Duodenal mucosa (tissue), 2 donors: Measurements from ENCODE around the gene ADSL.

Experiments used
- H3K27ac ChIP-seq: one replicate; pipeline ENCODE4 v1.7.0; 2013; ENCODE audit warnings: low read depth, low read length
- H3K27me3 ChIP-seq, 2 donors: one replicate each; pipeline ENCODE4 v1.7.0; 2013; ENCODE audit warnings: low read length in 2 of 2, control low read depth in 1 of 2; ENCODE audit not compliant: insufficient read depth in 2 of 2, control insufficient read depth in 1 of 2
- H3K36me3 ChIP-seq, 2 donors: one replicate each; pipeline ENCODE4 v1.7.0; 2013; ENCODE audit warnings: low read length in 2 of 2, control low read depth in 1 of 2; ENCODE audit not compliant: insufficient read depth in 2 of 2, control insufficient read depth in 1 of 2
- H3K4me1 ChIP-seq, 2 donors: one replicate each; pipeline ENCODE4 v1.7.0; 2013; ENCODE audit warnings: low read length in 2 of 2, control low read depth in 1 of 2; ENCODE audit not compliant: insufficient read depth in 2 of 2, control insufficient read depth in 1 of 2
- H3K4me3 ChIP-seq, 2 donors: one replicate each; pipeline ENCODE4 v1.7.0; 2013; ENCODE audit warnings: low read length in 2 of 2, low read depth in 1 of 2
- H3K9ac ChIP-seq, 2 donors: one replicate each; pipeline ENCODE4 v1.7.0; 2013; ENCODE audit warnings: low read length in 2 of 2, low read depth in 1 of 2
- H3K9me3 ChIP-seq, 2 donors: one replicate each; pipeline ENCODE4 v1.7.0; 2013; ENCODE audit warnings: low read length in 2 of 2, control low read depth in 1 of 2; ENCODE audit not compliant: control insufficient read depth in 1 of 2

The ADSL gene

DNA sequence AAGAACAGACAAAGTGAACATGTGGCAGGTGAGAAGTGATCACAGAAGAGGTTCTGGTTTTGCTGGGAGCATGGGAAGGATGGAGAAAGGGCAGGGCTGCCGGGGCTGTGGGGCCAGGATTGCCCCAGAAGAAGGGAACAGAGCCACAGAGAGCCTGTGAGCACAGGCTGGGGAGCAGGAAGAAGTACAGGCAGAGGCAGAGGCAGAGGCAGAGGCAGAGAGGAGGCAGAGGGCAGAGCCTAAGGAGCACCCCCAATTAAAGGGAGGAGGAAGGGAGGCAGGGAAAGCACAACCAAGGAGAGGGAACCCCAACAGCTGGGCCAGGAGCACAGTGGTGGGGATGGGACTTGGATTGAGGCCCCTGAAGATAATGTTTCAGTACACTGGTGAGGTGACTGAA lies 75.6 kb downstream of the ADSL start:
- Histone ChIP-seq H3K27ac (no peak overlapping the region), H3K4me1 (peaks cover 0 to 4% of the 10 kb centered on the region in 2 donors), H3K36me3 (peaks cover 65 to 91% of the 10 kb centered on the region in 2 donors), H3K4me3 (no peak overlapping the region), H3K9me3 (no peaks in the 10 kb centered on the region), H3K9ac (no peak overlapping the region), H3K27me3 (no peaks in the 10 kb centered on the region)

DNA sequence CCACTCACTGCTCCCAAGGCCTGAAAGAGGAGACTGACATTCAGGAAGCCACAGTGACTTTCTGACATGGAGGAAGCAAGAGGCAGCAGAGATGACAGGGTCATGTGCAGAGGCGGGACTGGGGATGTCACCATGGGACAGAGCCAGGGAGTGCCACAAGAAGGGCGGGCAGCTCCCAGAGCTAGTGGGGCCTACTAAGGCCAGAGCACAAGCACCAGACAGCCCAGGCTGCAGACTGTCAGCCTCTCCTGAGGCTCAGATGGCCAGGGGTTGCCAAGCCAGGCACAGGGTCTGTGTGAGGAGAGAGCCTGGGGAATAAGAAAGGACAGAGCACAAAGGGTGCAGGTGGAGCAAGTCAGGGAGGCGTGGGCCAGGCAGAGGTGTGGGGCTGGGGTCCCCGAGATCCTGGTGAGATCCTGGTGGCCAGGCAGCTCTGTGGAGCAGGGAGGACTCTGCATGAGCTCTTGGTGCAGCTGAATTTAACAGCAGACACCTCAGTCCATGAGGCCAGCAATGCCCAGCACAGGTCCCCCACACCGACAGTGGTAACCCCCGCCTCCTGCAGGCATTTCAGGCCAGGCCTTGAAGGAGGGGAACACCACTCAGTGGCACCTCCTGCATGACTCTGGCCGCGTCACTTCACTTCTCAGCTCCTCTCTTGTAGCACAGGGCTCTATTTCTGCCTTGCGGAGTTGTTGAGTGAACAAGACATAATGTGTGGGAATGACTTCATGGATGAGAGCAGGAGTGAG lies 76.4 kb downstream of the ADSL start:
- peaks cover 68 to 93% of the 10 kb centered on the region in 2 donors for H3K36me3 ChIP-seq
- no peaks in the 10 kb centered on the region for H3K9me3 ChIP-seq
- peaks cover 0 to 4% of the 10 kb centered on the region in 2 donors for H3K4me1 ChIP-seq
- H3K9ac ChIP-seq: no peak overlapping the region
- no peak overlapping the region for H3K4me3 ChIP-seq
- H3K27me3 ChIP-seq: no peaks in the 10 kb centered on the region
- H3K27ac ChIP-seq: no peak overlapping the region

DNA sequence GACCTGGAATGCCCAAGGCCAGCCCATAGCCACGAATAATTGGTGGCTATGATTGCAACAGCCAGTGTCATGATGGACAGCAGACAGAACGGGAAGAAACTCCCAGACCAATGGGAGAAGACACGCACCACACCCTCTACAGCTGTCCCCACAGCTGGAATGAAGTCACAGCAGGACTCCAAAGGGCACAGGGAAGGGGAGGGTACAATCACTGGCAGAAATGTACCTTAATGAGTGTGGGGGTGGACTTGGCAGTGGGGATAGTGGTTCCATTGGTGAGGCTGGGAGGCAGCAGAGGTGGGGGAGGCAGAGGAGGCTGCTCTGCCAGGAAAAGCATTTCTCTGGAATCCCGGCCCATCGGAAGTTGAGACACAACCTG lies 77.0 kb downstream of the ADSL start:
- peaks cover 68 to 93% of the 10 kb centered on the region in 2 donors for H3K36me3 ChIP-seq
- H3K4me1 ChIP-seq: peaks cover 0 to 4% of the 10 kb centered on the region in 2 donors
- no peaks in the 10 kb centered on the region for H3K9me3 ChIP-seq
- no peak overlapping the region for H3K27ac ChIP-seq
- H3K4me3 ChIP-seq: no peak overlapping the region
- H3K27me3 ChIP-seq: no peaks in the 10 kb centered on the region
- no peak overlapping the region for H3K9ac ChIP-seq

DNA sequence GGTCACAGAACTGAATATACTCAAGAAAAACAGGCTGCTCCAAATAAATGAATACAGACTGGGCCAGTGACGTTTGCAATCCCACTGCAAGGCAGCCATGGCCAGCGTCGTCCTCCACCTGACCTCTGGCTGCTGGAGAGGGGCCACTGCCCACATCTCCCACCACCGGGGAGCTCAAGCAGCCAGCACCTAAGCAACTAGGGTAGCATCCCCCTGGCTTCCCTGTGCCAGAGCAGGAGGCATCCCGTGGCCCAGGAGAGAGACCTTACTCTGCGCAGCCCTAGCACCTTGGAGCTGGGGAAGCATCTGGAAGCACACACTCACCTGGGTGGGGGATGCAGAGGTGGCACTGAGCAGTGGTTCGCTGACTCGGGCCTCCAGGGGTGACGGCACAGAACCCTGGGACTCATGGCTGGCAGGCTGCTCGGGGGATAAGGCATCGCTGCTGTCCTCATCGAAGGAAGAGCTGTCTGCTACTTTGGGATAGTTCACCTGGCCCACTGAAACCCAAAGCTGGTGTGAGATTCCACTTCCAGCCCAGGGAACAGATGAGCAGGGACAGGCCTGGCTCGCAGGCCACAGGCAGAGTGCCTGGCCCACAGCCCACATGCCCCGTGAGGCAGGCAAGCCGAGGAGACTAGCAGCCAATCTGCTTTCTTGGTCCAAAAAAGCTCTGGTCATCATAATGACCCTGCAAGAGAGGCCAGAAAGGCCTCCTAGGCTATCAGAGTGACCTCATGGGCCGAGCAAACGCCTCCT lies 77.8 kb downstream of the ADSL start:
- H3K4me3 ChIP-seq: no peak overlapping the region
- peaks cover 0 to 4% of the 10 kb centered on the region in 2 donors for H3K4me1 ChIP-seq
- no peaks in the 10 kb centered on the region for H3K9me3 ChIP-seq
- H3K27ac ChIP-seq: no peak overlapping the region
- H3K36me3 ChIP-seq: peaks cover 68 to 97% of the 10 kb centered on the region in 2 donors
- no peak overlapping the region for H3K9ac ChIP-seq
- no peaks in the 10 kb centered on the region for H3K27me3 ChIP-seq

DNA sequence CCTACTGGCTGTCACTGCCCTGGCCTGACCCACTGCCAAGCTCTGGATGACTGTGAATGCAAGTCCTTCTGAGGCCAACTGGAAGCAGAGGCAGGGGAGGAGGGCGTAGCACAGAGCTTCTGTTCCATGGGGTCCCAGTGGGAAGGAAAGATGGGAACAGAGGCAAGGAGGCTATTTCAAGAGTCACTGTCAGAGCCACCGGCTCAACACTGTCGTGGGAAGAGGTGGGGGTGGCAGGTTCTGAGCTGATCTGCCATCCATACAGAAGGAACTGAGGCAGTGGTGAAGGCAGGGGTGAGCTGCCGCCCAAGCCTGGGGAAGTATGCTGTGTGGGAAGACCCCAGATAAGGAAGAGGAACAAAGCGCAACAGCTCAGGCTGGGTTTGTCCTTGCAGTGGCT lies 78.8 kb downstream of the ADSL start:
- Histone ChIP-seq H3K9ac (no peak overlapping the region), H3K4me3 (no peak overlapping the region), H3K27me3 (no peaks in the 10 kb centered on the region), H3K27ac (no peak overlapping the region), H3K36me3 (peaks cover 67 to 97% of the 10 kb centered on the region in 2 donors), H3K4me1 (peaks cover 0 to 4% of the 10 kb centered on the region in 2 donors), H3K9me3 (no peaks in the 10 kb centered on the region)

DNA sequence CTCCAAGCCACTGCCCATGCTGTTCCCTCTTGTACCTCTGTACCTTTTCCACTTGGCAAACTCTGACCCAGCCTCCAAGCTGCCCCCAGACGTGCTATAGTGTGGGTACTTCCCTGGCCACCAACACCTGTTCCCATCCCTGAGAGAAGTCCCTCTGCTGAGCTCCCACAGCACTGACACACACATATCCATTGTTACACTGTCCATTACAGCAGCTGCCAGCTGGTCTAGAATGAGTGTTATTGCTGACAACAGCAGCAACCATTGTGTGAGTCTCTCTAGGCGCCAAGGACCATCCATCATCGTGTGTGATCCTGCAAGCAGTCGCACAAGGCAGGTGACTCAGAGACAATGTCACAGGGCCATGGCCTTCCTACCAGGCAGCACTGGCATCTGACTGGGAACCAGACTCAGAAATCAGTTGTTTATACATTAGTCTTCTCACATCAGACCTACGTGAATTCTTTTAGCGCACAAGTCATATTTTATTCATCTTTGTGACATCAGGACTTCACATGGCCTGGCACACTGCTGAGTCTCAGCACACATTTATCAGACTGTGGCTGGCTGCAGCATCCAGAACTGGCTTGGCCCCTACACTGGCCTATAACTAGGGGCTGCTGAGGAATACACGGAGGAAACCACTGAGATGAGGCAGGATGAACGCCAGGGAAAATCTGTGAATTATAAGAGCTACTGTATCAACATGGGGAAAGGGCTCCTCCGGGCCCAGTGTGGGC lies 80.5 kb downstream of the ADSL start:
- Histone ChIP-seq H3K4me1 (peaks cover 0 to 4% of the 10 kb centered on the region in 2 donors), H3K9ac (no peak overlapping the region), H3K9me3 (no peaks in the 10 kb centered on the region), H3K36me3 (peaks cover 61 to 92% of the 10 kb centered on the region in 2 donors), H3K27me3 (no peaks in the 10 kb centered on the region), H3K4me3 (no peak overlapping the region), H3K27ac (no peak overlapping the region)

DNA sequence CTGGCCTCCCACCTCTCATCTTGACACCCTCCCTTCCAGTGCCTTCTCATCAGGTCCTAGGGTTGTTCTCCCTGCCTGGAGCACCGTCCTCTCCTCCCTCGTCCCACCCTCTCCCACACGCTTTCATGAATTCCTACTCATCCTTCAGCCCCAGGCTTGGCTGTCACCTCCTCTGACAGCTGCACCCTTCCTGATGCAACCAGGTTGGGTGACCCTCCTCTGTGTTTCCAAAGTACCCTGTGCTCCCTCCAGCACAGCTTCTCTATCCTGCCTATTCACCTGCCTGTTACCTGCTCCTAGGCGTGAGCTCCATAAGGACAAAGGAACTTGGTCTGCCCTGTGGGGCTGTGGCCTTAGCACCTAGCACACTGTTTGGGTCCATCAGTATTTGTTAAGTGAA lies 82.5 kb downstream of the ADSL start:
- Histone ChIP-seq H3K36me3 (peaks cover 51 to 83% of the 10 kb centered on the region in 2 donors), H3K4me1 (peaks cover 3 to 4% of the 10 kb centered on the region in 2 donors), H3K9ac (no peak overlapping the region), H3K9me3 (no peaks in the 10 kb centered on the region), H3K4me3 (no peak overlapping the region), H3K27ac (no peak overlapping the region), H3K27me3 (no peaks in the 10 kb centered on the region)

DNA sequence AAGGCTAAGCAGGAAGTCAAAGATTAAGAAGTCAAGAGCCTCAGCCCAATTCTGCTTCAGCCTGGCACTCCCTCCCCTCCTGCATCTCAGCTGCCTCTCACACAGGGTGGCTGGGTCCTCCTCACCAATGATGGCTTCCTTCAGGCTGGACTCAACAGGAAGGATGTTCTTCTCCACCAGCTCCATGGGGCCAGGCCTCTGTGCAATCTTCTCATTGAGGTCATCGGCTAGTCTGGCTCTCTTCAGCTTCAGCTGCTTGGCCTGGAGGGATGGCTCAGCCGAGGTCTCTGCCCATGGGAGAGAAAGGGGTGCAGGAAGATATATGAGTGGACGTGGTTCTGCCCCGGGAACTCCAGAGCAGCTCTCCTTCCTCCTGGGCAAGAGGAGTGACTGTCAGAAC lies 83.2 kb downstream of the ADSL start:
- Histone ChIP-seq H3K4me3 (no peak overlapping the region), H3K9ac (no peak overlapping the region), H3K27ac (no peak overlapping the region), H3K9me3 (no peaks in the 10 kb centered on the region), H3K27me3 (no peaks in the 10 kb centered on the region), H3K4me1 (peaks cover 3 to 6% of the 10 kb centered on the region in 2 donors), H3K36me3 (peaks cover 45 to 77% of the 10 kb centered on the region in 2 donors)

DNA sequence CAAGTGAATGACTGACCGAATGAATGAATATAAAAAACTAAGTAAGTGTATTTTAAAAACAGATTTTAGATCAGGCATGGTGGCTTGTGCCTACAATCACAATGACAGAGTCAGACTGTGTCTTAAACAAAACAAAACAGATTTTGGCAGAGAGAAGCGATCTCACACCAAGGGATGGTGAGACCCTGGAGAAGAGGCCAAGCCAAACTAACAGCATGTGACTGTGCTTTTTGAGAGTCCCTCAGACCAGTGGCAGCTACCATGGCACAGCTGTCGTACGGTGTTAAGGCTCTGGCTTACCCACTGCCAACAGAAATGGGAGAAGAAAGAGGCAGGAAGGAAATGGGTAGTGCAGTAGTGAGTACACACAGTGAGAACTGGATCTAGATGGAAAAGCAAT lies 84.7 kb downstream of the ADSL start:
- no peak overlapping the region for H3K27ac ChIP-seq
- peaks cover 3 to 13% of the 10 kb centered on the region in 2 donors for H3K4me1 ChIP-seq
- H3K4me3 ChIP-seq: no peak overlapping the region
- no peak overlapping the region for H3K9ac ChIP-seq
- H3K9me3 ChIP-seq: no peaks in the 10 kb centered on the region
- H3K27me3 ChIP-seq: no peaks in the 10 kb centered on the region
- H3K36me3 ChIP-seq: peaks cover 35 to 68% of the 10 kb centered on the region in 2 donors

DNA sequence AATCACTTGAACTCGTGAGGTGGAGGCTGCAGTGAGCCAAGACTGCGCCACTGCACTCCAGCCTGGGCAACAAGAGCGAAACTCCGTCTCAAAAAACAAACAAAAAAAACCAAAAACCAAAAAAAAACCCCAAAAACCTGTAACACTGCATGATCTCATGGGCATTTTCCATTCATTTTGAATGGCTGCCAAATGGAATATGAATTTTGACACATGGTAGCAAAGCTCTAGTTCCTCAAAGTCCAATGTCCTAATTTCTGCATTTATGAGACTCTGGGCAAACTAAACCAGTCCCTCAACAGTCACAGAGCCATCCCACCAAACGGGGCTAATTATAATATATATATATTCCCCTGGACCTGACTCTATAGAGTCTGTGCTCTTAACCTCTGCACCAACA lies 85.9 kb downstream of the ADSL start:
- no peak overlapping the region for H3K9ac ChIP-seq
- H3K4me3 ChIP-seq: no peak overlapping the region
- peaks cover 10 to 21% of the 10 kb centered on the region in 2 donors for H3K4me1 ChIP-seq
- peaks cover 26 to 58% of the 10 kb centered on the region in 2 donors for H3K36me3 ChIP-seq
- H3K27me3 ChIP-seq: no peaks in the 10 kb centered on the region
- H3K9me3 ChIP-seq: no peaks in the 10 kb centered on the region
- no peak overlapping the region for H3K27ac ChIP-seq
